KMS-11 (cell line): Measurements from ENCODE around the gene SLC30A1.
"Not testable (repeated sequence)": the region's sequence is repeated elsewhere in the genome, so short reads cannot be mapped to it uniquely, and the experiment has no call there.

ENCODE experiments used
- H2AFZ ChIP-seq: fragments of 200-600 bp; sonication (generic); 2 replicates; pipeline ENCODE4 v1.6.1; 2016; ENCODE audit warnings: antibody characterized with exemption, mixed run types, low read depth
- H3K27ac ChIP-seq: fragments of 200-600 bp; sonication (generic); 2 replicates; pipeline ENCODE4 v1.6.1; 2016; ENCODE audit warnings: mild to moderate bottlenecking, mixed run types
- H3K27me3 ChIP-seq: fragments of 200-600 bp; sonication (generic); 2 replicates; pipeline ENCODE4 v1.6.1; 2017; ENCODE audit warnings: mild to moderate bottlenecking, low read depth, mixed run types, moderate library complexity; ENCODE audit not compliant: insufficient read depth
- H3K36me3 ChIP-seq: fragments of 200-600 bp; sonication (generic); 2 replicates; pipeline ENCODE4 v1.6.1; 2017; ENCODE audit warnings: mild to moderate bottlenecking, mixed run types; ENCODE audit not compliant: insufficient read depth
- H3K4me1 ChIP-seq: fragments of 200-600 bp; sonication (generic); 2 replicates; pipeline ENCODE4 v1.6.1; 2016; ENCODE audit warnings: mild to moderate bottlenecking, low read depth, mixed run types; ENCODE audit not compliant: poor library complexity, severe bottlenecking
- H3K4me2 ChIP-seq: fragments of 200-600 bp; sonication (generic); 2 replicates; pipeline ENCODE4 v1.7.0; 2016; ENCODE audit warnings: mild to moderate bottlenecking, mixed run types
- H3K4me3 ChIP-seq: fragments of 200-600 bp; sonication (generic); IDR thresholded peaks from 2 replicates; pipeline ENCODE4 v1.6.1; 2017; ENCODE audit warnings: low read depth, low read length, mixed read lengths; ENCODE audit not compliant: insufficient read depth
- H3K79me2 ChIP-seq: fragments of 200-600 bp; sonication (generic); 2 replicates; pipeline ENCODE4 v1.6.1; 2016; ENCODE audit warnings: low read depth, mixed run types; ENCODE audit not compliant: insufficient read depth
- H3K9ac ChIP-seq: fragments of 200-600 bp; sonication (generic); 2 replicates; pipeline ENCODE4 v1.6.1; 2016; ENCODE audit warnings: mild to moderate bottlenecking, mixed run types
- H4K20me1 ChIP-seq: fragments of 200-600 bp; sonication (generic); 2 replicates; pipeline ENCODE4 v1.6.1; 2016; ENCODE audit warnings: mild to moderate bottlenecking, mixed run types; ENCODE audit not compliant: insufficient read depth
- TF ChIP-seq, protein P1 (sequence below): fragments of 200-600 bp; sonication (generic); conservative IDR thresholded peaks from 2 replicates; pipeline ENCODE4 v1.6.1; 2017; ENCODE audit warnings: low read depth, mild to moderate bottlenecking, antibody characterized with exemption, low read length, moderate library complexity, mixed read lengths

Gene SLC30A1

DNA sequence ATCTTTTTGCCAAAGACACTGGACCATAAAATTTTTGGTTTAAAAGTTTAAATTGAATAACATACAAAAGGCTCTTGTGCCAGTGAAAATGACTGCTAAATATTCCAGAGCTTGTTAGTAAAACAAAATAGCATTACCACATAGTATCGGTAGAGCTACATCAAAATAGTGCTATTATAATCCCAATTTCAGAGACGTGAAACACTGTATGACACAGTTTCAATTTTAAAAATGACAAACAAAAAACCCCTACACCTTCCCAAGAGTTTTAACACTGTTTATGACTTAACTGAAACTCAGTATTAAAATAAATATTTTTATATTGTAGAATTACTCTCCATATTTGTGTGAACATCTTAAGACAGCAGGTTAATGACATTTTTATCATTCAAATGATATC, 7.0 kb downstream of the SLC30A1 start:
- Histone ChIP-seq H3K27me3 (no peaks in the 10 kb centered on the region), H2AFZ (no peak overlapping the region), H3K4me3 (no peak overlapping the region), H3K4me1 (peaks cover 80% of the 10 kb centered on the region), H3K9ac (no peak overlapping the region), H3K79me2 (peaks cover 34% of the 10 kb centered on the region; the same call in 1 of the 2 replicates), H3K36me3 (no peaks in the 10 kb centered on the region; the same call in 1 of the 2 replicates), H4K20me1 (peaks cover 13% of the 10 kb centered on the region; the same call in 1 of the 2 replicates), H3K4me2 (peak overlapping the region; percentile 33), H3K27ac (no peak overlapping the region)
- TF ChIP-seq, protein P1, sequence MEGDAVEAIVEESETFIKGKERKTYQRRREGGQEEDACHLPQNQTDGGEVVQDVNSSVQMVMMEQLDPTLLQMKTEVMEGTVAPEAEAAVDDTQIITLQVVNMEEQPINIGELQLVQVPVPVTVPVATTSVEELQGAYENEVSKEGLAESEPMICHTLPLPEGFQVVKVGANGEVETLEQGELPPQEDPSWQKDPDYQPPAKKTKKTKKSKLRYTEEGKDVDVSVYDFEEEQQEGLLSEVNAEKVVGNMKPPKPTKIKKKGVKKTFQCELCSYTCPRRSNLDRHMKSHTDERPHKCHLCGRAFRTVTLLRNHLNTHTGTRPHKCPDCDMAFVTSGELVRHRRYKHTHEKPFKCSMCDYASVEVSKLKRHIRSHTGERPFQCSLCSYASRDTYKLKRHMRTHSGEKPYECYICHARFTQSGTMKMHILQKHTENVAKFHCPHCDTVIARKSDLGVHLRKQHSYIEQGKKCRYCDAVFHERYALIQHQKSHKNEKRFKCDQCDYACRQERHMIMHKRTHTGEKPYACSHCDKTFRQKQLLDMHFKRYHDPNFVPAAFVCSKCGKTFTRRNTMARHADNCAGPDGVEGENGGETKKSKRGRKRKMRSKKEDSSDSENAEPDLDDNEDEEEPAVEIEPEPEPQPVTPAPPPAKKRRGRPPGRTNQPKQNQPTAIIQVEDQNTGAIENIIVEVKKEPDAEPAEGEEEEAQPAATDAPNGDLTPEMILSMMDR: no peak

DNA sequence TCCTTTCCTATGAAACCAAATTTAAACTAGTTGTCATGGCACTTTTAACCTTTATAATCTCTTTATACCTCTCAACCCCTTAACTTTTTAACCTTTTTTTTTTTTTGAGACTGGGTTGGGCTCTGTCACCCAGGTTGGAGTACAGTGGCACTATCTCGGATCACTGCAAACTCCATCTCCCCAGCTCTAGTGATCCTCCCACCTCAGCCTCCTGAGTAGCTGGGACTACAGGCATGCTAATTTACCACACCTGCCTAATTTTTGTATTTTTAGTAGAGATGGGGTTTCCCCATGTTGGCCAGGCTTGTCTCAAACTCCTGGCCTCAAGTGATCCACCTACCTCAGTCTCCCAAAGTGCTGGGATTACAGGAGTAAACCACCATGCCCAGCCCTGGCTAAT, 8.6 kb downstream of the SLC30A1 start:
- Histone ChIP-seq H3K4me1 (peaks cover 78% of the 10 kb centered on the region), H3K4me2 (peak overlapping the region; percentile 33; the same call in 1 of the 2 replicates), H3K79me2 (peaks cover 20% of the 10 kb centered on the region; the same call in 1 of the 2 replicates)
- not testable (repeated sequence) for H3K27me3 ChIP-seq, H3K36me3 ChIP-seq, H2AFZ ChIP-seq, H4K20me1 ChIP-seq, H3K27ac ChIP-seq, H3K9ac ChIP-seq, H3K4me3 ChIP-seq

GRCh38 chr1:211566431-211567025, 12.4 kb downstream of the SLC30A1 start:
- H3K79me2 ChIP-seq: no peaks in the 10 kb centered on the region
- no peaks in the 10 kb centered on the region for H3K36me3 ChIP-seq
- no peak overlapping the region for H3K4me3 ChIP-seq
- H3K27ac ChIP-seq: no peak overlapping the region
- H3K27me3 ChIP-seq: no peaks in the 10 kb centered on the region
- H4K20me1 ChIP-seq: no peaks in the 10 kb centered on the region
- TF ChIP-seq, protein P1: no peak
- H3K4me2 ChIP-seq: peak overlapping the region; percentile 47
- H3K4me1 ChIP-seq: peaks cover 46% of the 10 kb centered on the region
- H3K9ac ChIP-seq: no peak overlapping the region
- 0 out of 2 replicates have a peak overlapping the region, but pooled peaks have one; percentile 9 for H2AFZ ChIP-seq

DNA sequence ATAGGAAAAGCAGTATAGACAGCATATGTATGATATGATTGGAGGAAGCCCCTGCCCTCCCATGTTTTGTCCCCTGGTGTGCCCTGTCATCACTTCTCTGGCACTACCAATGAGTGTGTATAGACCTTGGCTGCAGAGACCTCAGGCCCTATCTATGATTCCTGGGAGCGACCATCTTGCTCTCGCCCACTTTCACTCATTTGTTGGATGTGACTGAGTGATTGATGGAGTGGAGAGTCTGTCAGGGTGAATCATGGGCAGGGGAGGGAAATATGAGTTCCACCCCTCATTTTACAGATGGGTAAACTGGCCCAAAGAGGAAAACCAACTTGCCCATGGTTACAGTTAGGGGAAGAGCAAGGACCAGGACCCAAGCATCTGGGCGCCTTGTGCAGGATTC, 14.9 kb downstream of the SLC30A1 start:
- TF ChIP-seq, protein P1: no peak
- Histone ChIP-seq H3K4me2 (no peak overlapping the region), H2AFZ (no peak overlapping the region), H3K9ac (no peak overlapping the region), H3K36me3 (no peaks in the 10 kb centered on the region), H4K20me1 (no peaks in the 10 kb centered on the region), H3K27ac (no peak overlapping the region), H3K4me1 (peaks cover 22% of the 10 kb centered on the region), H3K4me3 (no peak overlapping the region), H3K79me2 (no peaks in the 10 kb centered on the region), H3K27me3 (no peaks in the 10 kb centered on the region)

DNA sequence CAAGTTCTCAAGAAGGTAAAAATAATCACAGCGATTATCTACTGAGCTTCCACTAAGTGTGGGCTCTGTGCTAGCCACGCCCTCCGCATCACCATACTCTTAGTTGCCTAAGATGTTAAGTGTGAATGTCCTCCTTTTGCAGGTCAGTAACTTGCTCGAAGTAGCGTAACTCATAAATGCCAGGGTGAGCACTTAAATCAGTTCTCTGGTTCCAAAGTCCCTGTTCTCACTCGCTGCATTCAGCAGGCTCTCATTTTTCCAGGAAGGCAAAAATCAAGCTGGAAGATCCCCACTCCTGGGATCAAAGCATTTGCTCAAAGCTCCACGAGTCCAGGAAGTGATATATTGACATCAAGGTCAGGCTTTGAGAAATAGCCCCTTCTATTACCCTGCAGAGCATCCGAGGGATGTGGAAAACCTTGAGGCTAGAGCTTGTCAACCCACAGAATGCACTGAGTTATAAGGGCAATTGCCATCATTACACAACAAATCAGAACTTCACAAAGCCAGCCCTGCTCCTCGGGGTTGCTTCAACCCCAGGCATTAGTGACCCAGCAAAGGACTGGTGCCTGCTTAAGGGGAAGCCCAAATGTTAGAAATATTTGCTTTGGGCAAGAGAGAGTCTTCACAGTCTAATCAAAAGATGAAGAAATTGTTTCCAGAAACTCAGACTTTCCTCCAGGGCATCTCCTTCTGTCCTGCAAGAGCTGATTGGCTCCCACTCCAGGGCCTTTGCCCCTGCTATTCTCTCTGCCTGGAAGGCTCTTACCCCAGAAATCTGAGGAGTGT, 19.5 kb downstream of the SLC30A1 start:
- Histone ChIP-seq H3K27ac (no peak overlapping the region), H3K4me2 (no peak overlapping the region), H3K27me3 (no peaks in the 10 kb centered on the region), H3K4me3 (no peak overlapping the region), H3K36me3 (no peaks in the 10 kb centered on the region), H4K20me1 (no peaks in the 10 kb centered on the region), H3K79me2 (no peaks in the 10 kb centered on the region), H3K9ac (no peak overlapping the region), H3K4me1 (no peaks in the 10 kb centered on the region), H2AFZ (no peak overlapping the region)
- TF ChIP-seq, protein P1: no peak
